Measurements from ENCODE around the gene PEX1. TPM values are rescaled to one million over a fixed set of nuclear protein-coding genes. Genes with fewer than 3 reads are reported as not detected.

Gene PEX1
- total and polyA plus RNA-seq, 5 donors from 2014 or later = 7.9 to 23.0 (median 10.1) TPM

GRCh38 chr7:92504563-92504962, 23.8 kb downstream of the PEX1 start:
- Histone ChIP-seq H3K4me1 (ENCODE audit: control insufficient read depth, insufficient read depth, low read length, poor library complexity, severe bottlenecking) (no peaks in the 10 kb centered on the region), H3K4me3 (ENCODE audit: low read depth, low read length) (no peak overlapping the region), H3K27ac (ENCODE audit: insufficient read depth, low read length, poor library complexity, severe bottlenecking) (no peak overlapping the region), H3K36me3 (ENCODE audit: control insufficient read depth, insufficient read depth, low read length) (peaks cover 49% of the 10 kb centered on the region), H3K9me3 (ENCODE audit: control insufficient read depth in 2 of 2, low read length in 2 of 2) (no peaks in the 10 kb centered on the region), H3K27me3 (ENCODE audit: control insufficient read depth, insufficient read depth, low read length) (no peaks in the 10 kb centered on the region)
- no peak overlapping the region for H3K4me3 Mint-ChIP-seq
- ATAC-seq (ENCODE audit: low read depth in 2 of 2) = no peak
- no peaks in the 10 kb centered on the region for H3K27me3 Mint-ChIP-seq
- peaks cover 0 to 2% (median 0%) of the 10 kb centered on the region in 7 donors for H3K9me3 Mint-ChIP-seq
- peaks cover 53% of the 10 kb centered on the region for H3K36me3 Mint-ChIP-seq
- H3K27ac Mint-ChIP-seq = peak overlapping the region in 1 of 3 donors; percentile 7
- peaks cover 0 to 5% (median 2%) of the 10 kb centered on the region in 4 donors for H3K4me1 Mint-ChIP-seq
- no peak for DNase-seq

GRCh38 chr7:92503767-92504166, 24.6 kb downstream of the PEX1 start:
- peak in 1 of 3 donors; percentile 4 for DNase-seq
- Histone ChIP-seq H3K4me1 (ENCODE audit: control insufficient read depth, insufficient read depth, low read length, poor library complexity, severe bottlenecking) (no peaks in the 10 kb centered on the region), H3K27me3 (ENCODE audit: control insufficient read depth, insufficient read depth, low read length) (no peaks in the 10 kb centered on the region), H3K27ac (ENCODE audit: insufficient read depth, low read length, poor library complexity, severe bottlenecking) (no peak overlapping the region), H3K4me3 (ENCODE audit: low read depth, low read length) (no peak overlapping the region), H3K9me3 (ENCODE audit: control insufficient read depth in 2 of 2, low read length in 2 of 2) (no peaks in the 10 kb centered on the region), H3K36me3 (ENCODE audit: control insufficient read depth, insufficient read depth, low read length) (peaks cover 57% of the 10 kb centered on the region)
- H3K4me3 Mint-ChIP-seq = no peak overlapping the region
- H3K36me3 Mint-ChIP-seq = peaks cover 56% of the 10 kb centered on the region
- H3K27me3 Mint-ChIP-seq = no peaks in the 10 kb centered on the region
- H3K9me3 Mint-ChIP-seq = peaks cover 0 to 2% (median 0%) of the 10 kb centered on the region in 7 donors
- peaks cover under 1 to 12% (median 3%) of the 10 kb centered on the region in 4 donors for H3K4me1 Mint-ChIP-seq
- peak overlapping the region in 2 of 3 donors; percentile 7 to 16 for H3K27ac Mint-ChIP-seq
- no peak for ATAC-seq (ENCODE audit: low read depth in 2 of 2)

DNA sequence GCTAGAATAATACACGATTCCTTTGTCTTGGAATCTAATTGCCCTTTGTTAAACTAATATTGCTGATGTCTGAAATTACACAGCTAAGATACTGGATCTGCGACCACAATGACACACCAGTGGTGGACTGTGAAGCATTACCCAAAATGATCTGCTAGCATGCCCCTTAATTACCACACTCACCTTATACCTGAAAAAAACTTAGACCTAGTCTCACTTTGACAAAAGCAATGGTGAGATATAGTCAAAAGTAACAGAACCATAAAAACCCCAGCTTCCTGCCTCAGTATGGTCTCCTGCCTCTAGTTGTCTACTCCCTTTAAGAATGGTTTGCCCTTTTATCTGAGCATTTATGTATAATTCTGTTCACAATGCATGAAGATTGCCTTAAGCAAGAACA, 29.8 kb downstream of the PEX1 start:
- H3K27ac Mint-ChIP-seq = peak overlapping the region in 1 of 3 donors; percentile 23
- Histone ChIP-seq H3K27me3 (ENCODE audit: control insufficient read depth, insufficient read depth, low read length) (no peaks in the 10 kb centered on the region), H3K4me3 (ENCODE audit: low read depth, low read length) (no peak overlapping the region), H3K9me3 (ENCODE audit: control insufficient read depth in 2 of 2, low read length in 2 of 2) (no peaks in the 10 kb centered on the region), H3K4me1 (ENCODE audit: control insufficient read depth, insufficient read depth, low read length, poor library complexity, severe bottlenecking) (no peaks in the 10 kb centered on the region), H3K27ac (ENCODE audit: insufficient read depth, low read length, poor library complexity, severe bottlenecking) (no peak overlapping the region), H3K36me3 (ENCODE audit: control insufficient read depth, insufficient read depth, low read length) (peaks cover 67% of the 10 kb centered on the region)
- H3K9me3 Mint-ChIP-seq = peaks cover 0 to 2% (median 0%) of the 10 kb centered on the region in 7 donors
- ATAC-seq (ENCODE audit: low read depth in 2 of 2) (no peak), DNase-seq (peak in 1 of 3 donors; percentile 14)
- H3K4me3 Mint-ChIP-seq = no peak overlapping the region
- peaks cover 3 to 12% (median 8%) of the 10 kb centered on the region in 4 donors for H3K4me1 Mint-ChIP-seq
- no peaks in the 10 kb centered on the region for H3K27me3 Mint-ChIP-seq
- H3K36me3 Mint-ChIP-seq = peaks cover 49% of the 10 kb centered on the region

DNA sequence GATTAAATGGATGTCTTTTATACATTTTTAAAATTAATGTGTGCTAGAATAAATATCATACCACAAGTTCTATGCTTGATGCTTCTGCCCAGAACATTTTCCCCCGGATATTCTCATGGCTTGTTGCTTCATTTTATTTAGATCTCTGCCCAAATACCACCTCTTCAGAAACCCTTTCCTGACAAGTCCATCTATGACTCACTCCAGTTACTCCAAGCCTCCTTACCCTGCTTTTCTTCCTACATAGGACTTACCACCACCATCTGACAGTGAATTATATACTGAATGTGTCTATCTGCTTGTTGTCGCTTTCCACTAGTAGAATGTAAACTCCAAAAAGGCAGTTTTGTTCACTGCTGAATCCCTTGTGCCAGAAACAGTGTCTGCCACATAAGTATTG, 31.4 kb downstream of the PEX1 start:
- Mint-ChIP-seq H3K4me3 (no peak overlapping the region), H3K4me1 (peaks cover 3 to 12% (median 8%) of the 10 kb centered on the region in 4 donors), H3K27ac (no peak overlapping the region), H3K27me3 (no peaks in the 10 kb centered on the region), H3K9me3 (peaks cover 0 to 2% (median 0%) of the 10 kb centered on the region in 7 donors), H3K36me3 (peaks cover 54% of the 10 kb centered on the region)
- ATAC-seq (ENCODE audit: low read depth in 2 of 2) = no peak
- Histone ChIP-seq H3K27ac (ENCODE audit: insufficient read depth, low read length, poor library complexity, severe bottlenecking) (no peak overlapping the region), H3K9me3 (ENCODE audit: control insufficient read depth in 2 of 2, low read length in 2 of 2) (no peaks in the 10 kb centered on the region), H3K4me1 (ENCODE audit: control insufficient read depth, insufficient read depth, low read length, poor library complexity, severe bottlenecking) (no peaks in the 10 kb centered on the region), H3K27me3 (ENCODE audit: control insufficient read depth, insufficient read depth, low read length) (no peaks in the 10 kb centered on the region), H3K4me3 (ENCODE audit: low read depth, low read length) (no peak overlapping the region), H3K36me3 (ENCODE audit: control insufficient read depth, insufficient read depth, low read length) (peaks cover 78% of the 10 kb centered on the region)
- DNase-seq = no peak

- ATAC-seq (ENCODE audit: low read depth in 2 of 2) = no peak
- no peaks in the 10 kb centered on the region for H3K27me3 ChIP-seq (ENCODE audit: control insufficient read depth, insufficient read depth, low read length)
- peaks cover 0 to 4% (median 0%) of the 10 kb centered on the region in 4 donors for H3K4me1 Mint-ChIP-seq
- no peak overlapping the region for H3K4me3 ChIP-seq (ENCODE audit: low read depth, low read length)
- H3K27ac Mint-ChIP-seq = peak overlapping the region in 2 of 3 donors; percentile 13 to 38
- no peak overlapping the region for H3K27ac ChIP-seq (ENCODE audit: insufficient read depth, low read length, poor library complexity, severe bottlenecking)
- H3K4me1 ChIP-seq (ENCODE audit: control insufficient read depth, insufficient read depth, low read length, poor library complexity, severe bottlenecking) = no peaks in the 10 kb centered on the region
- H3K27me3 Mint-ChIP-seq = no peaks in the 10 kb centered on the region
- no peaks in the 10 kb centered on the region for H3K9me3 Mint-ChIP-seq
- no peaks in the 10 kb centered on the region for H3K9me3 ChIP-seq (ENCODE audit: control insufficient read depth in 2 of 2, low read length in 2 of 2)
- no peak for DNase-seq
- peaks cover 43% of the 10 kb centered on the region for H3K36me3 Mint-ChIP-seq
- peaks cover 83% of the 10 kb centered on the region for H3K36me3 ChIP-seq (ENCODE audit: control insufficient read depth, insufficient read depth, low read length)
- no peak overlapping the region for H3K4me3 Mint-ChIP-seq
Observed at GRCh38 chr7:92489634-92490033, 38.7 kb downstream of the PEX1 start.

DNA sequence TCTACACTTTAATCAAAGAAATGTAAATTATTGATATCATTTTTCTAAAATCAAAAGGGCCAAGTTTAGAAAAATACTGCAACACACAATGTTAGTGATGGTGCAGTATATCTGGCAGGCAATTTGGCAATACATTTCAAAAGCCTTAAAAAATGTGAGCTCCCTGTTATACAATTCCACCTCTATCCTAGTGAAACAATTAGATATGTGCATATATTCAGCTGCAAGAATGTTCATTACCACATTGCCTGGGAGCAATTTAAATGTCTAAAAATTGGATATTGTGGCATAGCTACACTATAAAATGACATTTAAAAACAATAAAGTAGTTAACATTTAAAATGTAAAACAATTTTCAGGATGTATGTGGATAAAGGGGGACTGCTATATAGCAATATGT, 40.5 kb downstream of the PEX1 start:
- no peaks in the 10 kb centered on the region for H3K27me3 Mint-ChIP-seq
- peaks cover 0 to 4% (median 0%) of the 10 kb centered on the region in 4 donors for H3K4me1 Mint-ChIP-seq
- Histone ChIP-seq H3K36me3 (ENCODE audit: control insufficient read depth, insufficient read depth, low read length) (peaks cover 68% of the 10 kb centered on the region), H3K4me3 (ENCODE audit: low read depth, low read length) (no peak overlapping the region), H3K27me3 (ENCODE audit: control insufficient read depth, insufficient read depth, low read length) (no peaks in the 10 kb centered on the region), H3K27ac (ENCODE audit: insufficient read depth, low read length, poor library complexity, severe bottlenecking) (no peak overlapping the region), H3K9me3 (ENCODE audit: control insufficient read depth in 2 of 2, low read length in 2 of 2) (no peaks in the 10 kb centered on the region), H3K4me1 (ENCODE audit: control insufficient read depth, insufficient read depth, low read length, poor library complexity, severe bottlenecking) (no peaks in the 10 kb centered on the region)
- no peak for ATAC-seq (ENCODE audit: low read depth in 2 of 2)
- H3K27ac Mint-ChIP-seq = no peak overlapping the region
- peaks cover 34% of the 10 kb centered on the region for H3K36me3 Mint-ChIP-seq
- no peak for DNase-seq
- H3K4me3 Mint-ChIP-seq = no peak overlapping the region
- H3K9me3 Mint-ChIP-seq = no peaks in the 10 kb centered on the region

GRCh38 chr7:92485974-92486373, 42.3 kb downstream of the PEX1 start:
- H3K27me3 Mint-ChIP-seq = no peaks in the 10 kb centered on the region
- H3K4me3 Mint-ChIP-seq = no peak overlapping the region
- Histone ChIP-seq H3K36me3 (ENCODE audit: control insufficient read depth, insufficient read depth, low read length) (peaks cover 50% of the 10 kb centered on the region), H3K4me3 (ENCODE audit: low read depth, low read length) (no peak overlapping the region), H3K27me3 (ENCODE audit: control insufficient read depth, insufficient read depth, low read length) (no peaks in the 10 kb centered on the region), H3K9me3 (ENCODE audit: control insufficient read depth in 2 of 2, low read length in 2 of 2) (no peaks in the 10 kb centered on the region), H3K27ac (ENCODE audit: insufficient read depth, low read length, poor library complexity, severe bottlenecking) (no peak overlapping the region), H3K4me1 (ENCODE audit: control insufficient read depth, insufficient read depth, low read length, poor library complexity, severe bottlenecking) (no peaks in the 10 kb centered on the region)
- H3K36me3 Mint-ChIP-seq = peaks cover 22% of the 10 kb centered on the region
- H3K9me3 Mint-ChIP-seq = no peaks in the 10 kb centered on the region
- peaks cover 0 to 1% (median 0%) of the 10 kb centered on the region in 4 donors for H3K4me1 Mint-ChIP-seq
- DNase-seq (no peak), ATAC-seq (ENCODE audit: low read depth in 2 of 2) (no peak)
- H3K27ac Mint-ChIP-seq = no peak overlapping the region

DNA sequence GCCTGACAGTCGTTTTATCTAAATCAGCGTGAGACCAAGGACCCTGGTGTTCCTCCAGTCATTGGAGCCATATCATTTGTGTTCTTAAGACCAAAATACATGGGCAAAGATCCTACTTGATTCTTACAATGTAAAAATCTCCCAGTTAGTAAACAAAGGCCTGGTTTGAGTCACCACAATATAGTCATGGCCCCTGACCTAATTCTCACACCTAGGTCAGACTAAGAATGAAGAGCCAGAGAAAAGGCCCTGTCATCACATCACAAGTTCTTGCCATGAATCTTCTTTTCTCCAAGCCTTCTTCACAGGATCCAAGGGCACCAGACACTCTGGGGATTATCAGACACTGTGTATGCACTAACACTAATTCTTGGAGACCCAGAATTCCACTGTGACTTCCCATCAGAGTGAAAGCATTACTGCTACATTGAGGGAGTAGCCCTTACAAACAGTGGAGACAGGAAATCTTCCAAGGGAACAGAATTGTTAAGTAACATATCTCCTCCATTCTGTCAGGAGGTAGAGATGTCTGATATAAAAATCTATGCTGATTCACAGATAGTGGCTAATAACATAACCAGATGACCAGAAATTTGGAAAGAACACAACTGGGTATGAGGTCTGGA, 42.9 kb downstream of the PEX1 start:
- no peak overlapping the region for H3K27ac ChIP-seq (ENCODE audit: insufficient read depth, low read length, poor library complexity, severe bottlenecking)
- H3K36me3 ChIP-seq (ENCODE audit: control insufficient read depth, insufficient read depth, low read length) = peaks cover 44% of the 10 kb centered on the region
- no peaks in the 10 kb centered on the region for H3K4me1 Mint-ChIP-seq
- H3K9me3 Mint-ChIP-seq = no peaks in the 10 kb centered on the region
- DNase-seq = no peak
- no peak for ATAC-seq (ENCODE audit: low read depth in 2 of 2)
- H3K4me1 ChIP-seq (ENCODE audit: control insufficient read depth, insufficient read depth, low read length, poor library complexity, severe bottlenecking) = no peaks in the 10 kb centered on the region
- H3K27me3 ChIP-seq (ENCODE audit: control insufficient read depth, insufficient read depth, low read length) = no peaks in the 10 kb centered on the region
- H3K9me3 ChIP-seq (ENCODE audit: control insufficient read depth in 2 of 2, low read length in 2 of 2) = no peaks in the 10 kb centered on the region
- no peak overlapping the region for H3K4me3 ChIP-seq (ENCODE audit: low read depth, low read length)
- H3K27me3 Mint-ChIP-seq = no peaks in the 10 kb centered on the region
- peaks cover 17% of the 10 kb centered on the region for H3K36me3 Mint-ChIP-seq
- no peak overlapping the region for H3K4me3 Mint-ChIP-seq
- no peak overlapping the region for H3K27ac Mint-ChIP-seq
